GM23338 (cell line): ENCODE results near the gene ADAMTS17. TPM values are rescaled to one million over a fixed set of nuclear protein-coding genes. Genes with fewer than 3 reads are reported as not detected.

Source experiments
- ATAC-seq: fragments of 200-7000 bp; cut with Tn5 transposase; 3 replicates; pipeline ENCODE4 v1.9.1; 2020
- DNase-seq: peaks from one replicate; pipeline ENCODE4 v3.0.0-alpha.2; 2015; ENCODE audit warnings: low spot score
- H2AFZ ChIP-seq: fragments of 200-600 bp; sonication (generic); 2 replicates; pipeline ENCODE4 v1.8.0; 2016; ENCODE audit warnings: antibody characterized with exemption, mild to moderate bottlenecking, moderate library complexity
- H3F3A ChIP-seq: fragments of 200-600 bp; sonication (generic); replicated peaks from 2 replicates; pipeline ENCODE4 v1.8.0; 2017; ENCODE audit warnings: antibody characterized with exemption, mixed run types, low read depth
- H3K27ac ChIP-seq: fragments of 200-600 bp; sonication (generic); 2 replicates; pipeline ENCODE4 v1.6.1; 2016; ENCODE audit warnings: low read depth
- H3K27me3 ChIP-seq: fragments of 200-600 bp; sonication (generic); 2 replicates; pipeline ENCODE4 v1.8.0; 2016; ENCODE audit warnings: mild to moderate bottlenecking, mixed run types, moderate library complexity; ENCODE audit not compliant: insufficient read depth
- H3K36me3 ChIP-seq: fragments of 200-600 bp; sonication (generic); 2 replicates; pipeline ENCODE4 v1.8.0; 2016; ENCODE audit warnings: mild to moderate bottlenecking; ENCODE audit not compliant: insufficient read depth
- H3K4me1 ChIP-seq: fragments of 200-600 bp; sonication (generic); 2 replicates; pipeline ENCODE4 v1.8.0; 2016; ENCODE audit warnings: mild to moderate bottlenecking, moderate library complexity; ENCODE audit not compliant: insufficient read depth
- H3K4me2 ChIP-seq: fragments of 200-600 bp; sonication (generic); 2 replicates; pipeline ENCODE4 v1.7.1; 2017; ENCODE audit warnings: mixed run types
- H3K4me3 ChIP-seq: fragments of 200-600 bp; sonication (generic); 2 replicates; pipeline ENCODE4 v1.6.1; 2016; ENCODE audit warnings: mixed run types
- H3K79me2 ChIP-seq: fragments of 200-600 bp; sonication (generic); replicated peaks from 2 replicates; pipeline ENCODE4 v1.8.0; 2017; ENCODE audit warnings: mild to moderate bottlenecking; ENCODE audit not compliant: insufficient read depth
- H3K9me2 ChIP-seq: fragments of 200-600 bp; sonication (generic); 2 replicates; pipeline ENCODE4 v1.8.0; 2017; ENCODE audit not compliant: insufficient read depth
- H4K20me1 ChIP-seq: fragments of 200-600 bp; sonication (generic); replicated peaks from 2 replicates; pipeline ENCODE4 v1.8.0; 2017; ENCODE audit warnings: mild to moderate bottlenecking; ENCODE audit not compliant: insufficient read depth
- H3K27ac Mint-ChIP-seq: 2 replicates; pipeline ENCODE4 v1.8.0; 2020; ENCODE audit warnings: inconsistent platforms, mild to moderate bottlenecking, moderate library complexity, mixed read lengths
- H3K27me3 Mint-ChIP-seq: 3 replicates; pipeline ENCODE4 v1.8.0; 2022; ENCODE audit warnings: low read depth, mild to moderate bottlenecking, moderate library complexity, mixed read lengths, inconsistent platforms; ENCODE audit not compliant: insufficient read depth, poor library complexity
- H3K36me3 Mint-ChIP-seq: 3 replicates; pipeline ENCODE4 v1.8.0; 2021; ENCODE audit warnings: low read depth, mild to moderate bottlenecking, inconsistent platforms, moderate library complexity, mixed read lengths
- H3K4me1 Mint-ChIP-seq: 3 replicates; pipeline ENCODE4 v1.8.0; 2020; ENCODE audit warnings: mild to moderate bottlenecking, inconsistent platforms, mixed read lengths
- H3K4me3 Mint-ChIP-seq: 3 replicates; pipeline ENCODE4 v1.8.0; 2021; ENCODE audit warnings: moderate library complexity, mild to moderate bottlenecking, inconsistent platforms, mixed read lengths
- H3K9me3 Mint-ChIP-seq: 3 replicates; pipeline ENCODE4 v1.8.0; 2020; ENCODE audit warnings: moderate library complexity, mild to moderate bottlenecking, inconsistent platforms, mixed read lengths
- EZH2 ChIP-seq: fragments of 200-600 bp; sonication (generic); IDR thresholded peaks from one replicate; pipeline ENCODE4 v1.8.0; 2017; ENCODE audit warnings: antibody characterized with exemption, mild to moderate bottlenecking, low read depth; ENCODE audit not compliant: unreplicated experiment
- EZH2phosphoT487 ChIP-seq: fragments of 200-600 bp; sonication (generic); IDR thresholded peaks from one replicate; pipeline ENCODE4 v1.8.1; 2018; ENCODE audit warnings: antibody characterized with exemption; ENCODE audit not compliant: unreplicated experiment
- NANOG ChIP-seq: IDR thresholded peaks from 2 replicates; pipeline ENCODE4 v1.6.1; 2016; ENCODE audit warnings: antibody characterized with exemption, borderline replicate concordance
- POLR2AphosphoS5 ChIP-seq: IDR thresholded peaks from 2 replicates; pipeline ENCODE4 v1.6.1; 2016; ENCODE audit warnings: antibody characterized with exemption, low read depth
- ZNF331 ChIP-seq: fragments of 250-450 bp; sonication (Bioruptor Pico); IDR thresholded peaks from 2 replicates; pipeline ENCODE4 v1.5.0; 2020; ENCODE audit warnings: low read depth, mild to moderate bottlenecking, moderate library complexity
- polyA plus RNA-seq: library from polyadenylated mRNA; unstranded; fragments of >200 nt; fragmentation: Nextera tagmentation; extraction: Ambion mirVana; gene quantifications from 2 replicates; pipeline ENCODE4 v1.2.1, GENCODE V29; 2016
- total RNA-seq: library from RNA; depleted of rRNA; stranded (reverse); fragments of >200 nt; shearing (Covaris generic); gene quantifications from 2 replicates; pipeline ENCODE4 v1.2.3, GENCODE V29; 2014
- TF ChIP-seq, protein P1 (sequence below): IDR thresholded peaks from one replicate; pipeline ENCODE4 v1.6.1; 2018; ENCODE audit warnings: antibody characterized with exemption; ENCODE audit not compliant: unreplicated experiment
- TF ChIP-seq, protein P2 (sequence below): fragments of 250-450 bp; sonication (Bioruptor Pico); IDR thresholded peaks from 2 replicates; pipeline ENCODE4 v1.5.0; 2020; ENCODE audit warnings: mild to moderate bottlenecking, moderate library complexity

Gene ADAMTS17
- total and polyA plus RNA-seq, 2 experiments from 2014 or later, result 0.60 to 3.8 TPM

DNA sequence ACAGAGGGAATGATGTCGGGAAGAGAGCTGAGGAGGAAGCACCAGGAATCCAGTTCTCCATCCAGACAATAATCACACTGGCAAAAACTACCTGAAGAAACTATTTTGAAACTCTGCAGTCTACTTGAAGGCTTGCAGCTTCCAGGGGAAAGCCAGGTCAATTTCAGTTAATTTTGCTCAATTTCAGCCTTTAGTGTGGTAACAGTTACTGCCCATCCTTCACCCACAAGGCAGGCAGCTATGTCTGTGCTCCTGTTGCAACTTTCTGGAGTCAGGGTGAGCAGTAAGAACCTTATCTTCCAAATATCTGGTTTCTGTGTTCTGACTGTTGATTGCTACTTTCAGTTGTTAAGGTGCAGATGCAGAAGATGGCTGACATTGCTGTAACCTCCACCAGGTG lies 221.7 kb downstream of the ADAMTS17 start:
- Histone ChIP-seq H2AFZ (no peak overlapping the region), H3K36me3 (no peaks in the 10 kb centered on the region), H3F3A (no peaks in the 10 kb centered on the region), H3K4me3 (no peak overlapping the region), H3K27ac (no peak overlapping the region), H3K4me1 (no peaks in the 10 kb centered on the region), H4K20me1 (no peaks in the 10 kb centered on the region), H3K9me2 (no peaks in the 10 kb centered on the region), H3K27me3 (no peaks in the 10 kb centered on the region), H3K4me2 (no peak overlapping the region), H3K79me2 (no peaks in the 10 kb centered on the region)
- TF ChIP-seq EZH2phosphoT487, result no peak
- TF ChIP-seq, protein P1, sequence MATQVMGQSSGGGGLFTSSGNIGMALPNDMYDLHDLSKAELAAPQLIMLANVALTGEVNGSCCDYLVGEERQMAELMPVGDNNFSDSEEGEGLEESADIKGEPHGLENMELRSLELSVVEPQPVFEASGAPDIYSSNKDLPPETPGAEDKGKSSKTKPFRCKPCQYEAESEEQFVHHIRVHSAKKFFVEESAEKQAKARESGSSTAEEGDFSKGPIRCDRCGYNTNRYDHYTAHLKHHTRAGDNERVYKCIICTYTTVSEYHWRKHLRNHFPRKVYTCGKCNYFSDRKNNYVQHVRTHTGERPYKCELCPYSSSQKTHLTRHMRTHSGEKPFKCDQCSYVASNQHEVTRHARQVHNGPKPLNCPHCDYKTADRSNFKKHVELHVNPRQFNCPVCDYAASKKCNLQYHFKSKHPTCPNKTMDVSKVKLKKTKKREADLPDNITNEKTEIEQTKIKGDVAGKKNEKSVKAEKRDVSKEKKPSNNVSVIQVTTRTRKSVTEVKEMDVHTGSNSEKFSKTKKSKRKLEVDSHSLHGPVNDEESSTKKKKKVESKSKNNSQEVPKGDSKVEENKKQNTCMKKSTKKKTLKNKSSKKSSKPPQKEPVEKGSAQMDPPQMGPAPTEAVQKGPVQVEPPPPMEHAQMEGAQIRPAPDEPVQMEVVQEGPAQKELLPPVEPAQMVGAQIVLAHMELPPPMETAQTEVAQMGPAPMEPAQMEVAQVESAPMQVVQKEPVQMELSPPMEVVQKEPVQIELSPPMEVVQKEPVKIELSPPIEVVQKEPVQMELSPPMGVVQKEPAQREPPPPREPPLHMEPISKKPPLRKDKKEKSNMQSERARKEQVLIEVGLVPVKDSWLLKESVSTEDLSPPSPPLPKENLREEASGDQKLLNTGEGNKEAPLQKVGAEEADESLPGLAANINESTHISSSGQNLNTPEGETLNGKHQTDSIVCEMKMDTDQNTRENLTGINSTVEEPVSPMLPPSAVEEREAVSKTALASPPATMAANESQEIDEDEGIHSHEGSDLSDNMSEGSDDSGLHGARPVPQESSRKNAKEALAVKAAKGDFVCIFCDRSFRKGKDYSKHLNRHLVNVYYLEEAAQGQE, result no peak
- TF ChIP-seq EZH2, result no peak
- no peak for TF ChIP-seq ZNF331 (CRISPR knock-in tag)
- no peak for TF ChIP-seq POLR2AphosphoS5
- TF ChIP-seq, protein P2, sequence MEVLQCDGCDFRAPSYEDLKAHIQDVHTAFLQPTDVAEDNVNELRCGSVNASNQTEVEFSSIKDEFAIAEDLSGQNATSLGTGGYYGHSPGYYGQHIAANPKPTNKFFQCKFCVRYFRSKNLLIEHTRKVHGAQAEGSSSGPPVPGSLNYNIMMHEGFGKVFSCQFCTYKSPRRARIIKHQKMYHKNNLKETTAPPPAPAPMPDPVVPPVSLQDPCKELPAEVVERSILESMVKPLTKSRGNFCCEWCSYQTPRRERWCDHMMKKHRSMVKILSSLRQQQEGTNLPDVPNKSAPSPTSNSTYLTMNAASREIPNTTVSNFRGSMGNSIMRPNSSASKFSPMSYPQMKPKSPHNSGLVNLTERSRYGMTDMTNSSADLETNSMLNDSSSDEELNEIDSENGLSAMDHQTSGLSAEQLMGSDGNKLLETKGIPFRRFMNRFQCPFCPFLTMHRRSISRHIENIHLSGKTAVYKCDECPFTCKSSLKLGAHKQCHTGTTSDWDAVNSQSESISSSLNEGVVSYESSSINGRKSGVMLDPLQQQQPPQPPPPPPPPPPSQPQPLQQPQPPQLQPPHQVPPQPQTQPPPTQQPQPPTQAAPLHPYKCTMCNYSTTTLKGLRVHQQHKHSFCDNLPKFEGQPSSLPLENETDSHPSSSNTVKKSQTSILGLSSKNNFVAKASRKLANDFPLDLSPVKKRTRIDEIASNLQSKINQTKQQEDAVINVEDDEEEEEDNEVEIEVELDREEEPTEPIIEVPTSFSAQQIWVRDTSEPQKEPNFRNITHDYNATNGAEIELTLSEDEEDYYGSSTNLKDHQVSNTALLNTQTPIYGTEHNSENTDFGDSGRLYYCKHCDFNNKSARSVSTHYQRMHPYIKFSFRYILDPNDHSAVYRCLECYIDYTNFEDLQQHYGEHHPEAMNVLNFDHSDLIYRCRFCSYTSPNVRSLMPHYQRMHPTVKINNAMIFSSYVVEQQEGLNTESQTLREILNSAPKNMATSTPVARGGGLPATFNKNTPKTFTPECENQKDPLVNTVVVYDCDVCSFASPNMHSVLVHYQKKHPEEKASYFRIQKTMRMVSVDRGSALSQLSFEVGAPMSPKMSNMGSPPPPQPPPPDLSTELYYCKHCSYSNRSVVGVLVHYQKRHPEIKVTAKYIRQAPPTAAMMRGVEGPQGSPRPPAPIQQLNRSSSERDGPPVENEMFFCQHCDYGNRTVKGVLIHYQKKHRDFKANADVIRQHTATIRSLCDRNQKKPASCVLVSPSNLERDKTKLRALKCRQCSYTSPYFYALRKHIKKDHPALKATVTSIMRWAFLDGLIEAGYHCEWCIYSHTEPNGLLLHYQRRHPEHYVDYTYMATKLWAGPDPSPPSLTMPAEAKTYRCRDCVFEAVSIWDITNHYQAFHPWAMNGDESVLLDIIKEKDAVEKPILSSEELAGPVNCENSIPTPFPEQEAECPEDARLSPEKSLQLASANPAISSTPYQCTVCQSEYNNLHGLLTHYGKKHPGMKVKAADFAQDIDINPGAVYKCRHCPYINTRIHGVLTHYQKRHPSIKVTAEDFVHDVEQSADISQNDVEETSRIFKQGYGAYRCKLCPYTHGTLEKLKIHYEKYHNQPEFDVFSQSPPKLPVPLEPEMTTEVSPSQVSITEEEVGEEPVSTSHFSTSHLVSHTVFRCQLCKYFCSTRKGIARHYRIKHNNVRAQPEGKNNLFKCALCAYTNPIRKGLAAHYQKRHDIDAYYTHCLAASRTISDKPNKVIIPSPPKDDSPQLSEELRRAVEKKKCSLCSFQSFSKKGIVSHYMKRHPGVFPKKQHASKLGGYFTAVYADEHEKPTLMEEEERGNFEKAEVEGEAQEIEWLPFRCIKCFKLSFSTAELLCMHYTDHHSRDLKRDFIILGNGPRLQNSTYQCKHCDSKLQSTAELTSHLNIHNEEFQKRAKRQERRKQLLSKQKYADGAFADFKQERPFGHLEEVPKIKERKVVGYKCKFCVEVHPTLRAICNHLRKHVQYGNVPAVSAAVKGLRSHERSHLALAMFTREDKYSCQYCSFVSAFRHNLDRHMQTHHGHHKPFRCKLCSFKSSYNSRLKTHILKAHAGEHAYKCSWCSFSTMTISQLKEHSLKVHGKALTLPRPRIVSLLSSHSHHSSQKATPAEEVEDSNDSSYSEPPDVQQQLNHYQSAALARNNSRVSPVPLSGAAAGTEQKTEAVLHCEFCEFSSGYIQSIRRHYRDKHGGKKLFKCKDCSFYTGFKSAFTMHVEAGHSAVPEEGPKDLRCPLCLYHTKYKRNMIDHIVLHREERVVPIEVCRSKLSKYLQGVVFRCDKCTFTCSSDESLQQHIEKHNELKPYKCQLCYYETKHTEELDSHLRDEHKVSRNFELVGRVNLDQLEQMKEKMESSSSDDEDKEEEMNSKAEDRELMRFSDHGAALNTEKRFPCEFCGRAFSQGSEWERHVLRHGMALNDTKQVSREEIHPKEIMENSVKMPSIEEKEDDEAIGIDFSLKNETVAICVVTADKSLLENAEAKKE (CRISPR knock-in tag), result no peak
- no peak for TF ChIP-seq NANOG
- Mint-ChIP-seq H3K4me1 (peaks cover under 1% of the 10 kb centered on the region; the same call in 2 of the 3 replicates), H3K27me3 (peaks cover 3% of the 10 kb centered on the region), H3K4me3 (no peak overlapping the region), H3K36me3 (peaks cover 13% of the 10 kb centered on the region; the same call in 2 of the 3 replicates), H3K9me3 (peaks cover 24% of the 10 kb centered on the region), H3K27ac (no peak overlapping the region)
- DNase-seq (no peak), ATAC-seq (no peak)
